ENCODE results near the gene MFAP3L. TPM values are rescaled to one million over a fixed set of nuclear protein-coding genes. Genes with fewer than 3 reads are reported as not detected.

Gene MFAP3L
- total RNA-seq, 1 donor from 2014 or later = 1.6 TPM

DNA sequence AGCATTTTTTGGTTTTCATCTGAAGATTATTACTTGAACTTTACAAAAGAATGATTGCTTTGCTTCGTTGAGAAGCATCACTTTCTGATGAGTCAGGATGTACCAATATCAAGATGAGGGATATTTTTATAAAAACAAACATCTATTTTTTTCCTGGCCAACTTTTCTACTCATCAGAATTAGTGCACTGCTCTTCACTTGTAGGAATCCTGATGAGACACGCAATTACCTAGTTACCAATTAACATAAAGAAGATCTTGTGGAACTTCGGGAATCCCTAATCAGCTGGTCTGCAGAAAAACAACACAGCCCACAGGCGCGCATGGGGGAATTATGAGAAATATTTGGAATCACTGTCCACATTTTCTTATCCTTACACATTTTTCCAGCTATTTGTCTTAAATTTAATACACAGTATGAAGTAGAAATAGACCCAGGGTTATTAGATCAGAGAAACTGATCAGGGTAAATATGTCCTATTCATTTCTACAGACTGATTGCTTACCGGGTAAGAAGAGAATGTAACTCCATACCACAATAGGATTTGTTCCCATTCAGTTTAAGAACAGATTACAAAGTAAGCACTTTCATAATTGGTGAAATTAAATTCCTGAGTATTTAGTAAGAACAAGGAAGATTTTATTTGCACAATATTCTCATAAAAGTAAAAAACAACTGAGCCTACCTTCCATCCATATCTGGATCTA lies 50.9 kb downstream of the MFAP3L start:
- DNase-seq (ENCODE audit: low read depth) = no peak
- no peaks in the 10 kb centered on the region for H3K27me3 ChIP-seq (ENCODE audit: control insufficient read depth, insufficient read depth, low read length)
- FAIRE-seq = no peak
- no peaks in the 10 kb centered on the region for H3K36me3 ChIP-seq (ENCODE audit: control insufficient read depth, insufficient read depth, low read length)
- TF ChIP-seq, protein P1, sequence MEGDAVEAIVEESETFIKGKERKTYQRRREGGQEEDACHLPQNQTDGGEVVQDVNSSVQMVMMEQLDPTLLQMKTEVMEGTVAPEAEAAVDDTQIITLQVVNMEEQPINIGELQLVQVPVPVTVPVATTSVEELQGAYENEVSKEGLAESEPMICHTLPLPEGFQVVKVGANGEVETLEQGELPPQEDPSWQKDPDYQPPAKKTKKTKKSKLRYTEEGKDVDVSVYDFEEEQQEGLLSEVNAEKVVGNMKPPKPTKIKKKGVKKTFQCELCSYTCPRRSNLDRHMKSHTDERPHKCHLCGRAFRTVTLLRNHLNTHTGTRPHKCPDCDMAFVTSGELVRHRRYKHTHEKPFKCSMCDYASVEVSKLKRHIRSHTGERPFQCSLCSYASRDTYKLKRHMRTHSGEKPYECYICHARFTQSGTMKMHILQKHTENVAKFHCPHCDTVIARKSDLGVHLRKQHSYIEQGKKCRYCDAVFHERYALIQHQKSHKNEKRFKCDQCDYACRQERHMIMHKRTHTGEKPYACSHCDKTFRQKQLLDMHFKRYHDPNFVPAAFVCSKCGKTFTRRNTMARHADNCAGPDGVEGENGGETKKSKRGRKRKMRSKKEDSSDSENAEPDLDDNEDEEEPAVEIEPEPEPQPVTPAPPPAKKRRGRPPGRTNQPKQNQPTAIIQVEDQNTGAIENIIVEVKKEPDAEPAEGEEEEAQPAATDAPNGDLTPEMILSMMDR (IDR thresholded peaks at IDR 0.05; ENCODE audit: insufficient read depth, low read length, severe bottlenecking) = no peak
- no peak overlapping the region for H3K4me3 ChIP-seq (ENCODE audit: low read depth, low read length)

DNA sequence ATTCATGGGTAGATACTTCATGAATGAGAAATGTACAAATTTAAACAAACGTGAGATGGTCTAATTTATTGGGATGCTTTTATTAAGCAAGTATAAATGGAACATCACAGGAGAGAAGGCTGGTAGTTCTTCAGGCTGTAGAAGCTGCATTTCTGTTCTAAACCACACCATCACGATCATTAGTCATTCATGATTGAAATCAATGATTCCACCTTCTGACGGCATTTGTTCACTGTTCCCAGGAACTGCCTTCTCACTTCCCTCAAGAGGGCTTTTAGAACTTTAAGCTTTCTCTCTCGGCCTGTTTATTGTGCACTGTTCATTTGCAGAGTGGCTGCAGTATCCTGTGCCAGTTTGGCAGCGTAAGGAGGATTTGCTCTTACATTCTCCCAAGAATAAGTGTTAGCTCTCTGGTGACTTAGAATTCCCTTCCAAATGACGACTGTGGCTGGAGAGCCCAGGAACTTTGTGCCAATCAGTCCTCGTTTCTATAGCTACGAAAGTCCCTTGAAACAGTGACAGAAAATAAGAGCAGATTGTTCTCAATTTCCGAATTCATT lies 54.7 kb downstream of the MFAP3L start:
- no peak overlapping the region for H3K4me3 ChIP-seq (ENCODE audit: low read depth, low read length)
- peak; percentile 77 for FAIRE-seq
- no peak for DNase-seq (ENCODE audit: low read depth)
- no peaks in the 10 kb centered on the region for H3K27me3 ChIP-seq (ENCODE audit: control insufficient read depth, insufficient read depth, low read length)
- H3K36me3 ChIP-seq (ENCODE audit: control insufficient read depth, insufficient read depth, low read length) = no peaks in the 10 kb centered on the region
- TF ChIP-seq, protein P1 (IDR thresholded peaks at IDR 0.05; ENCODE audit: insufficient read depth, low read length, severe bottlenecking) = no peak

DNA sequence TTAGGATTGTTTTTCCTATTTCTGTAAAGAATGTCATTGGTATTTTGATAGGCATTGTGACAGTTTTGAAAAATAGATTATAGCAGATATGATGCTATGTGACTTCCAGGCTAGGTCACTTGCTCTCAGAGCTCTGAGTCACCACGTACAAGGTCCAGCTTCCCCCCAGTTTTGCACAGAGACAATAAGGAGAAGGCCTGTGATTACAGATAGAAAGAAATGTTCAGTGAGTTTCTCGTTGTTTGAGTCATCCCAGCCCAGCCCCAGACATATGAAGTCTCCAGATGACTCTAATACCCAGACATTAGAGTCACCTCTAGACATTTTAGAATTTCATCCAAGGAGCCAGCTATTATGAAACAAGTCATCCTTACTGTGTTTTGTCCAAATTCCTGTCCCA lies 57.2 kb downstream of the MFAP3L start:
- FAIRE-seq (no peak), DNase-seq (ENCODE audit: low read depth) (peak; percentile 3)
- no peak overlapping the region for H3K4me3 ChIP-seq (ENCODE audit: low read depth, low read length)
- TF ChIP-seq, protein P1 (IDR thresholded peaks at IDR 0.05; ENCODE audit: insufficient read depth, low read length, severe bottlenecking) = no peak
- no peaks in the 10 kb centered on the region for H3K36me3 ChIP-seq (ENCODE audit: control insufficient read depth, insufficient read depth, low read length)
- H3K27me3 ChIP-seq (ENCODE audit: control insufficient read depth, insufficient read depth, low read length) = no peaks in the 10 kb centered on the region

DNA sequence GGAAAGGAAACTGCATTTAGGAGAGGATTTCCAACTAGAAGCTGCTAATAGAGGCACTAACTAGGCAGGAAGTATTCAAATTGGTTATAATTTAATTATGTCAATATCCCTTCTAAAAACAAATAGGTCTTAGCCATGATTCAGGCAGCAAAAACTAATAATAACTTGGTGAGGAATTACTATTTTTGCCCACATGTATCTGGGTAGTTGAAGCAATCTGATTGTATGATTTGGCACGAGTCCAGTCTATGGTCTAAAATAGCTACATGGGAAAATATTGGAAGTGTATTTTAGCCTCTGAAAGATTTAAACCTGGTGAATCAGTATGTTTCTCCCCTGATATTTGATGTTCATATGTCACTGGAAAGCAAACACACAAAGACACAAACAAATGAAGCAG lies 62.2 kb downstream of the MFAP3L start:
- TF ChIP-seq, protein P1 (IDR thresholded peaks at IDR 0.05; ENCODE audit: insufficient read depth, low read length, severe bottlenecking) = no peak
- H3K27me3 ChIP-seq (ENCODE audit: control insufficient read depth, insufficient read depth, low read length) = no peaks in the 10 kb centered on the region
- H3K4me3 ChIP-seq (ENCODE audit: low read depth, low read length) = no peak overlapping the region
- DNase-seq (ENCODE audit: low read depth) (no peak), FAIRE-seq (no peak)
- no peaks in the 10 kb centered on the region for H3K36me3 ChIP-seq (ENCODE audit: control insufficient read depth, insufficient read depth, low read length)

DNA sequence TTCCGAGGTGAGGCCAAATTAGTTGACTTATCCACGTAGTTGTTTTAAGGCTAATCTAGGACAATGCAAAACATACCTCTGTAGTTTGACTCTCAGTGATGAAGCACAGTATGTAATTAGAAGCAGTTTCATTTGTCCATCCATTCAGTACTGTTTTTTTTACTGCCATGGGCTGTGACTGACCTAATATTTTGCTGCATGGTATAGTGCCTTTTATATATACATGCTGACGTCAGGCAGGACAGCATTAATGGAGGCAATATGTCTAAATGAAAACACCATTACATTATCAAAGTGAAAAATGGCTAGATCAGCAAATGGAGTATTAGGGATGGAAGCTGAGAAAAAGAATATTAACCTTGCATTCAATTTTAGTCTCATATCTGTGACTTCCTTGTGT lies 66.9 kb downstream of the MFAP3L start:
- DNase-seq (ENCODE audit: low read depth) (no peak), FAIRE-seq (no peak)
- no peaks in the 10 kb centered on the region for H3K36me3 ChIP-seq (ENCODE audit: control insufficient read depth, insufficient read depth, low read length)
- H3K27me3 ChIP-seq (ENCODE audit: control insufficient read depth, insufficient read depth, low read length) = no peaks in the 10 kb centered on the region
- TF ChIP-seq, protein P1 (IDR thresholded peaks at IDR 0.05; ENCODE audit: insufficient read depth, low read length, severe bottlenecking) = no peak
- H3K4me3 ChIP-seq (ENCODE audit: low read depth, low read length) = no peak overlapping the region

Measured in bronchial epithelial cell (primary cell).